HG03097 (cell line): Measurements from ENCODE around the gene SLC43A3.
"Not testable (repeated sequence)": the region's sequence is repeated elsewhere in the genome, so short reads cannot be mapped to it uniquely, and the experiment has no call there.

Source experiments
- ATAC-seq: cut with Tn5 transposase; IDR thresholded peaks from one replicate; pipeline ENCODE4 v1.9.1; 2021; ENCODE audit not compliant: unreplicated experiment, low FRiP score

SLC43A3 gene

DNA sequence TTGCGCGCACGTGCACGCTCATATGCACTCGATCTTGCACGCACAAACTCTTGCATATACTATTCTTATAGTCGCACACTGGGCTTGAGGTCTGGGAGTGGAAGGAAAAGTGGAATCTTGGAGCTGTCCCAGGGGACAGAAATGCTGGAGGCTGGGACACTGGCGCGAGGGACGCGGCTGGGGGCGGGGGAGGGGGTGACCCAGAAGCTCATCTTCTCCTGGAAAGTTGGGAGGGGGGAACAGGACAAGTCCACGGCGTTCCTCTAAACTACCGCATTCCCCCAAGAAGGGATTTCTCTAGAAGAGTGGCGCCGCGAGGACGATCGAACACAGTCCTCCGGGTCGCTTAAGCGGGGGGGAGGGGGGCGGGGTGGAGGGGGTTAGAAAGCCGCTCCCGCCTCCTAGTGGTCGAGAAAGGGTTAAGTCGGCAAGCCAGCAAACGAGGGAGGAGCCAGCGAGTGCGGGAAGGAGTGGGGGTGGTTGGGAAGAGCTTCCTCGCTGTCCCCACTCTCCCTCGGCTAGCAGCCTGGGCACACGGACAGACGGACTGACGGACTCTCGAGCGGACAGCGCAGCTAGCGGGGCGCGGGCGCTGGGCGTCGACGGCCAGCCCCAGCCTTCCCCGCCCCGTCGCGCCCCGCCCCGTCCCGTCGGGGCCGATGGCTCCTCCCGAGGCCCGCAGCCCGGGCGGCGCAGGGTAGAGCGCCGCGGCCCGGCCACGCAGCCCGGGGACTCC lies 33.3 kb upstream of the SLC43A3 start, which contains the start of gene RTN4RL2:
Gene RTN4RL2 (plus strand): TSS at position 507 of the 736 bp plus-strand sequence. CDS start 338 bp downstream, outside the sequence.
- no peak for ATAC-seq

GRCh38 chr11:57459164-57460021 lies 32.5 kb upstream of the SLC43A3 start:
- no peak for ATAC-seq

DNA sequence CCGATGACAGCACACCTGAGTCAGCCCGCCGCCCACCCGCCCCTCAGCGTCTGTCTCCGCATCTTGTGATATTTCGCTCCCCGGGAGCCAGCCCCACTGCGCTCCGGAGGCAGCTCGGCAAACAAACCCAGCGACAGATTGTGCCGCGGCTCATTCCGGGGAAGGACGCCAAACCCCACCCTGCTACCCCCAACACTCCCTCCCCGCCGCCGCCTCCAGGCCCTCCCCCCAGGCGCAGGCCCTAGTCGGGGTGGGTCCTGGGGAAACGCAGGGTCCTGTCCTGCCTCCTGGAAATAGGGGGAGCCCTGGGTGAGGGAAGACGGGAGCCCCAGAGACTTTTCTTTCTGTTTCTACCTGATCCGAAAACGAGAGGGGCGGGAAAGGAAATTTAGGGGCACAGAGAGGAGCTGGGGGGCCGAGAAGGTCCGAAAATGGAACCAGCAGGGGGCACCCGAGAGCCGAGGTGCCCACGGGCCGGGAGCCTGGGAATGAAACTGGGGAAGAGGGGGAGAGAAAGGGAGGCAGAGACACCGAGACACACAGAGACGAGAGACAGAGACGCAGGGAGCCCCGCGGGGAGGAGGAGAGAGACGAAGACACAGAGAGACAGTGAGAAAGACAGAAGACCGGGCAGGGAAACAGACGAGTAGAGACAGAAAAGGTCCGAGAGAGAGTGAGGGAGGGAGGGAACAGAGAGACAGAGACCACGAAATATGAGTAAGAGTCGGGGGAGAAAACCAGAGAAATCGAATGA lies 31.7 kb upstream of the SLC43A3 start:
- no peak for ATAC-seq

- no peak for ATAC-seq
Measured at GRCh38 chr11:57458060-57458409, 31.1 kb upstream of the SLC43A3 start.

- ATAC-seq: peak; percentile 13
Measured at GRCh38 chr11:57457643-57458023, 30.7 kb upstream of the SLC43A3 start.

GRCh38 chr11:57456960-57457642 lies 30.2 kb upstream of the SLC43A3 start:
- peak; percentile 42 for ATAC-seq

DNA sequence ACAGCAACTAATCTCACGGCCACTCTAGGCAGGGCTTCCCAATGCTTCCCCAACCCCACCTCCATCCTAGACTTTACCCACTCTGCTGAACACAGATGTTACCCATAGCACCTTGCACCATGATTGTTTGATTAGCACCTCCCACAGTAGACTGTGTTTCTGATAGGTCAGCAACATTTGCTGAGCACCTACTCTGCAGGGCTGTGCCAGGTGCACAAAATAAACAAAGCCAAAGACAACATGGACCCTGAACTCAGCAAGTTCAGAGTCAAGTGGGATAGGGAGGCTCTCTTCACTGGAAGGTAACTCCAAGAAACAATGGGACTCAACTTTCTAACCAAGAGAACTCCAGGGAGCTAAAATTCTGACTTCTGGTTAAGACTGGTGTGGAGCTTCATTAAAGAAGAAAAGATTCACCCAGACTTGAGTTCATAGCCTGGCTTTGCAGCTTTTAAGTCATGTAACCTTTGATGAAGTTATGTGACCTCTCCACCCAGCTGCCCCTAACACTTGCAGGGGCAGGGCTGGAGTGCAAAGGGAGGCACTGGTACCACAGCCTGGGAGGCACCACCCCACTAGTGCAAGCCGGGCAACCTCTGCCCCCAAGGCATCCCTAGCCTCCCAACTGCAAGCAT lies 26.7 kb upstream of the SLC43A3 start:
- ATAC-seq: no peak

GRCh38 chr11:57446055-57446454 lies 19.1 kb upstream of the SLC43A3 start:
- no peak for ATAC-seq

GRCh38 chr11:57445122-57445394 lies 18.1 kb upstream of the SLC43A3 start:
- ATAC-seq: not testable (repeated sequence)

GRCh38 chr11:57444362-57445121 lies 17.6 kb upstream of the SLC43A3 start:
- no peak for ATAC-seq

DNA sequence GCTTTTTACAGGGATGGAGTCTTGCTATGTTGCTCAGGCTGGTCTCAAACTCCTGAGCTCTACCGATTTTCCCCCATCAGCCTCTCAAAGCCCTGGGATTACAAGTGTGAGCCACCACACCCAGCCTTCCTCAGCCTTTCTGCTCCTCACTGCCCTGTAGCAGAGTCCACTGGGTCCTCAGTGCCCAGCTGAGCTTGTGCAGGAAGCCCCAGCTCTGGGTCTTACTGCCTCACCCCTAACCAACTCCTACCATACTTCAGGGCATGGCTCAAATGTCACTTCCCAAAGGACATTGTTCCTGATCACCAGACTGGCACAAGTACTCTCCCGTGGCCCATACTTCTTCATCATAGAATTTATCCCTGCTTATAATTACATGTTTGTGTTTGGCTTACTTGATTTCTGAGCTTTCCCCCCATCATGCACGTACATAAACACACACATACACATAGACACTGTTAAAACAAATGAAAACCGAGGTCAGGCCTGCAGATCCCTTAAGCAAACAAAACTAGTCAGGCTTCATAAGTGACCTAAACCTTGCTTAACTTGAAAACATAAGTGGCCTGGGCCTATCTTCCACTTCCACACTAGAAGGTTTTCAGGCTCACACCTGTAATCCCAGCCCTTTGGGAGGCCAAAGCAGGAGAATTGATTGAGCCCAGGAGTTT lies 14.0 kb upstream of the SLC43A3 start:
- ATAC-seq: no peak

DNA sequence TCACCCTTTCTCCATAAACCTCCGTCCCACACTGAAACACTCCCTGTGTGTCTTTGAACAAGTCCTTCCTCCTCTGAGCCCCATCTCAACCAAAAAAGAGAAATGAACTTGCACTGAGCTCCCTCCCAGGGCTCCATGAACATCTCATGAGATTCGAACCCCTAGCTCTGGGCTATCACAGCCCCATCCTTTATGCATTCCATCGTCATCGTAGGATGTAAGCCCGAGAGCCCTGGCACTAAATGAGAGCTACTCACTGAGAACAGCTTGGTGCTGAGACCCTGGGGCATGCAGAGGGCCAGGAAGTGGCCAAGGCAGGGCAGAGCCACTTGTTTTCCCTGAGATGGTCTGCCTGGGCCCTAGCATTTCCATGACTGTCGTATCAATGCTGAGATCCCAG lies 12.9 kb upstream of the SLC43A3 start:
- no peak for ATAC-seq

GRCh38 chr11:57438345-57439285 lies 11.7 kb upstream of the SLC43A3 start:
- ATAC-seq: no peak

DNA sequence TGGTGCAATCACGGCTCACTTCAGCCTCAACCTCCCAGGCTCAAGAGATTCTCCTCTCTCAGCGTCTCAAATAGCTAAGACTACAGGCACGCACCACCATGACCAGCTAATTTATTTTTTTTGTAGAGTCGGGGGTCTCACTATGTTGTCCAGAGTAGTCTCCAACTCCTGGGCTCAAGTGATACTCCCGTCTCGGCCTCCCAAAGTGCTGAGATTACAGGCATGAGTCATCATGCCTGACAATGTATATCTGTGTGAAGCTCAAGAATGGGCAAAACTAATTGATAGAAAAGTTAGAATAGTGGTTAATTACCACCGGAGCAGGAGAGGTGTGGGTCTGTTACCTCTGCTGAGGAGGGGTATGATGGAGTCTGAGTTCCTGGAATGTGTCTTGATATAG lies 9.1 kb upstream of the SLC43A3 start:
- no peak for ATAC-seq

GRCh38 chr11:57434640-57435546 lies 8.0 kb upstream of the SLC43A3 start:
- ATAC-seq: no peak

DNA sequence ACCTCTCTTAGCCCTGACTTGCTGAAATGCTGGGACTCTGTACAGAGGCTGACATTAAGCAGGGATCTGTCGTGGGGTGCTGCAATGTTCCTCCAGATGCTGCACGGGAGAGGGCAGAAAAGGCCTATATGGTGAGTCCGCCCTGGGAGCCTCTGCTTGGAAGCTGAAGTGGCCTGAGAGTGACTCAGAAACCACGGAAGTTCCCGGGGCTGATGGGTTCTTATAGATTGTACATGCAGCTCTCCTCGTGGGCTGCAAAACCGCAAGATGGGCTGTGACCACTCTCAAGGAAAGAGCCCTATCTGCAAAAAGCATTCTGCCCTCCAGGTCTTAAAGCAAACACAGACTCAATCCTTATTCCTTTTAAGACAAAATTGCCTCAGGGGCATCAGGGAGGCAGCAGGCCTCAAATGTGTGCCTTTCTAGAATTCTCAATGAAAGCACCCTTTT lies 5.8 kb upstream of the SLC43A3 start:
- no peak for ATAC-seq

- ATAC-seq: no peak
Measured at GRCh38 chr11:57432149-57432561, 5.2 kb upstream of the SLC43A3 start.
